ENCODE data around the gene MAML1. TPM values are rescaled to one million over a fixed set of nuclear protein-coding genes. Genes with fewer than 3 reads are reported as not detected.
A peak's percentile ranks its signal among the peaks of the same experiment; 100 is the strongest.

The MAML1 gene
- total RNA-seq, 1 donor from 2014 or later = 54.8 TPM

DNA sequence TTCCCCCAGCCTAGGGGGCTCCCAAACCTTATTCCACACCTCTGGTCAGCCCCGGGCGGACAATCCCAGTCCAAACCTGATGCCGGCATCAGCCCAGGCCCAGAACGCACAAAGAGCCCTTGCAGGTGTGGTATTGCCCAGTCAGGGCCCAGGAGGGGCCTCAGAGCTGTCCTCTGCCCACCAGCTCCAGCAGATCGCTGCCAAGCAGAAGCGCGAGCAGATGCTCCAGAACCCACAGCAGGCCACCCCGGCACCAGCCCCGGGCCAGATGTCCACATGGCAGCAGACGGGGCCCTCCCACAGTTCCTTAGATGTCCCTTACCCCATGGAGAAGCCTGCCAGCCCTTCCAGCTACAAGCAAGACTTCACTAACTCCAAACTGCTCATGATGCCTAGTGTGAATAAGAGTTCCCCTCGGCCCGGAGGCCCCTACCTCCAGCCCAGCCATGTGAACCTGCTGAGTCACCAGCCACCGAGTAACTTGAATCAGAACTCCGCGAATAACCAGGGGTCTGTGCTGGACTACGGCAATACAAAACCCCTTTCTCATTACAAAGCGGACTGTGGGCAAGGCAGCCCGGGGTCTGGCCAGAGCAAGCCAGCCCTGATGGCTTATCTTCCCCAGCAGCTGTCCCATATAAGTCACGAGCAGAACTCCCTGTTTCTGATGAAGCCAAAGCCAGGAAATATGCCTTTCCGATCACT lies 33.6 kb downstream of the MAML1 start:
- Mint-ChIP-seq H3K4me3 (ENCODE audit: low read depth) (no peak overlapping the region), H3K9me3 (ENCODE audit: low read depth) (no peaks in the 10 kb centered on the region), H3K36me3 (ENCODE audit: insufficient read depth) (peaks cover 23% of the 10 kb centered on the region), H3K4me1 (ENCODE audit: low read depth) (peaks cover 26% of the 10 kb centered on the region), H3K27me3 (no peaks in the 10 kb centered on the region), H3K27ac (peak overlapping the region; percentile 59)
- no peak for DNase-seq (ENCODE audit: low spot score, unreplicated experiment)
- TF ChIP-seq, protein P1, sequence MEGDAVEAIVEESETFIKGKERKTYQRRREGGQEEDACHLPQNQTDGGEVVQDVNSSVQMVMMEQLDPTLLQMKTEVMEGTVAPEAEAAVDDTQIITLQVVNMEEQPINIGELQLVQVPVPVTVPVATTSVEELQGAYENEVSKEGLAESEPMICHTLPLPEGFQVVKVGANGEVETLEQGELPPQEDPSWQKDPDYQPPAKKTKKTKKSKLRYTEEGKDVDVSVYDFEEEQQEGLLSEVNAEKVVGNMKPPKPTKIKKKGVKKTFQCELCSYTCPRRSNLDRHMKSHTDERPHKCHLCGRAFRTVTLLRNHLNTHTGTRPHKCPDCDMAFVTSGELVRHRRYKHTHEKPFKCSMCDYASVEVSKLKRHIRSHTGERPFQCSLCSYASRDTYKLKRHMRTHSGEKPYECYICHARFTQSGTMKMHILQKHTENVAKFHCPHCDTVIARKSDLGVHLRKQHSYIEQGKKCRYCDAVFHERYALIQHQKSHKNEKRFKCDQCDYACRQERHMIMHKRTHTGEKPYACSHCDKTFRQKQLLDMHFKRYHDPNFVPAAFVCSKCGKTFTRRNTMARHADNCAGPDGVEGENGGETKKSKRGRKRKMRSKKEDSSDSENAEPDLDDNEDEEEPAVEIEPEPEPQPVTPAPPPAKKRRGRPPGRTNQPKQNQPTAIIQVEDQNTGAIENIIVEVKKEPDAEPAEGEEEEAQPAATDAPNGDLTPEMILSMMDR (IDR thresholded peaks at IDR 0.05; ENCODE audit: unreplicated experiment) = no peak

DNA sequence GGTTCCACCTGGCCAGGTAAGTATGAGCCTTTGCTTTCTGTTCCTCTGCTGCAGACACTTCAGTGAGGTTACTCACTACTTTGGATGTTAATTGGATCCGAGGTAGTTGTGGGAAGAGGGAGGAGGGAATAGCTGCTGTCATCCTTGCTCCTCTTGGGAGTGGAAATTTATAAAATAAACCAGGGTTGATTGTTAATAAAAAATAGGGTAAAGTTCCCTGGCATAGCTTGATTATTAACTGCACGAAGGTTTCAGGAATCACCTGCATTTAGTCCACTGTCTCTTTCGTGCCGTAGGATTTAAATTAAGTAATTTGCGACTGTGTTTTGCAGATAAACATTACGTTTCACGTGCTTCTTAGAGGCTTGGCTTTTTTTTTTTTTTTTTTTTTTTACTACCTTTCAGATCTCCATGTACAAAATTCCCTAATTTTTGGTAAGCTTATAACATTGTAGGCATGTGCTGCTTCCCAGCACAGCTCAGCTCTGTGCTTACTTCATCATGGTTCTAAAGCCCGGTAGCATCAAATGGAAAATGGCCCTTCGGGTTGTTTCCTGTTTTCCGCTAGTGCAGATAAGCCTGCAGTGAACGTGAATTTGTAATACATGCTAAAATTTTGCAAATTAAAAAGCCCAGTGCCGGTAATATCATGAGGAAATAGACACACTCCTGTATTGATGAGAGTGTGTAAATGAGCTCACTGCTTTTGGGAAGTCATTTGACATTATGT lies 34.3 kb downstream of the MAML1 start:
- Mint-ChIP-seq H3K9me3 (ENCODE audit: low read depth) (no peaks in the 10 kb centered on the region), H3K27ac (peak overlapping the region; percentile 73), H3K36me3 (ENCODE audit: insufficient read depth) (peaks cover 23% of the 10 kb centered on the region), H3K4me3 (ENCODE audit: low read depth) (no peak overlapping the region), H3K27me3 (no peaks in the 10 kb centered on the region), H3K4me1 (ENCODE audit: low read depth) (peaks cover 22% of the 10 kb centered on the region)
- TF ChIP-seq, protein P1 (IDR thresholded peaks at IDR 0.05; ENCODE audit: unreplicated experiment) = no peak
- DNase-seq (ENCODE audit: low spot score, unreplicated experiment) = no peak

DNA sequence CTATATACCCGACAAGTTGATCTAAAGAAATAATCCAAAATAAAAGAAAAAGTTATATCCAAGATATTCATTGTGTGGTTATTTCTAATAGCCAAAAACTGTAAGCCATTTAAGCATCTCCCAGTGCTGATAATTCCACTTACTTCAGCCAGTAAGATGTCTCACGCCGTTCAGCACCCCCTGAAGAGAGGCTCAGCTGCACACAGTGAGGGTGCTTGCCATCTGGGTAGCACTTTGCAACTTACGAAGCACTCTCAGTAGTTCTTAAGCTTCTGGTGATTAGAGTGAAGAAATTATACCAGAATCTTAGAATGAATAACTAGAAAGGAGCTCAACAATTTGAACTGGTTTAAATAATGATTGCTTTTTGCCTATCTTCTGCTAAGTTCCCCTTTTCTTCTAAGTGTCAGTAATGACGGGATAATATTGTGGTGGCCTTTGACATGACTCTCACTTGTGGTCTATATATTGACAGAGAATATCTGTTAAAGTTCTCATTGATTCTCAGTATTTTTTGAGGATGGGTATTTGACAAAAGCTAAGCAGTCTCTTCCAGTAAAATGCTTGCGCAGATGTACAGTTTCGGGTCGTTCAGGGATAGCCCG lies 35.0 kb downstream of the MAML1 start:
- H3K4me1 Mint-ChIP-seq (ENCODE audit: low read depth) = peaks cover 16% of the 10 kb centered on the region
- no peak overlapping the region for H3K4me3 Mint-ChIP-seq (ENCODE audit: low read depth)
- no peak for DNase-seq (ENCODE audit: low spot score, unreplicated experiment)
- H3K36me3 Mint-ChIP-seq (ENCODE audit: insufficient read depth) = peaks cover 27% of the 10 kb centered on the region
- TF ChIP-seq, protein P1 (IDR thresholded peaks at IDR 0.05; ENCODE audit: unreplicated experiment) = no peak
- H3K27ac Mint-ChIP-seq = peak overlapping the region; percentile 17
- no peaks in the 10 kb centered on the region for H3K27me3 Mint-ChIP-seq
- no peaks in the 10 kb centered on the region for H3K9me3 Mint-ChIP-seq (ENCODE audit: low read depth)

DNA sequence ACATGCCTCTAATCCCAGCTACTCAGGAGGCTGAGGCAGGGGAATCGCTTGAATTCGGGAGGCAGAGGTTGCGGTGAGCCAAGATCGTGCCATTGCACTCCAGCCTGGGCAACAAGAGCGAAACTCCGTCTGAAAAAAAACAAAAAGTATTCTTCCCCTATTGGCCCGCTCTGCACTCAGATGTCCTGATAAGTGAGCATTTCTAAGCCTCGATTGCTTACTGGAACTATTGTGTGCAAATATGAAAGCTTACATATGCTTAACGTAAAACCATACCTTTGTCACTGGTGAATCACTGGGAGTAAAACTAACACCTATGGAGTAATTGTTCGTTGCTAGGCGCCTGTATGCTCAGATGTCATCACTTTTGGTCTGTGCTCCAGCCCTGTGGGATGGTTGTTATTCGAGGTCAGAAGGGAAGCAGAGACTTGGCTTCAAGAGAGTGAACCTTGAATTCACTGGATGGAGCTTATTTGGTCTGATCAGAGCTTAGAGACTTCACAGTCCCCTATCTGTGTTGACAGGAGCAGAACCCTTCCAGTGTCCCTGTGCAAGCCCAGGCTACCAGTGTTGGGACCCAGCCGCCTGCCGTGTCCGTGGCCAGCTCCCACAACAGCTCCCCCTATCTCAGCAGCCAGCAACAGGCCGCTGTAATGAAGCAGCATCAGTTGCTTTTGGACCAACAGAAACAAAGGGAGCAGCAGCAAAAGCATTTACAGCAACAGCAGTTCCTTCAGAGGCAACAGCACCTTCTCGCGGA lies 35.9 kb downstream of the MAML1 start:
- no peaks in the 10 kb centered on the region for H3K9me3 Mint-ChIP-seq (ENCODE audit: low read depth)
- H3K4me1 Mint-ChIP-seq (ENCODE audit: low read depth) = peaks cover 6% of the 10 kb centered on the region
- TF ChIP-seq, protein P1 (IDR thresholded peaks at IDR 0.05; ENCODE audit: unreplicated experiment) = peak; percentile 34
- H3K4me3 Mint-ChIP-seq (ENCODE audit: low read depth) = no peak overlapping the region
- H3K27me3 Mint-ChIP-seq = no peaks in the 10 kb centered on the region
- DNase-seq (ENCODE audit: low spot score, unreplicated experiment) = no peak
- H3K36me3 Mint-ChIP-seq (ENCODE audit: insufficient read depth) = peaks cover 31% of the 10 kb centered on the region
- H3K27ac Mint-ChIP-seq = peak overlapping the region; percentile 17

DNA sequence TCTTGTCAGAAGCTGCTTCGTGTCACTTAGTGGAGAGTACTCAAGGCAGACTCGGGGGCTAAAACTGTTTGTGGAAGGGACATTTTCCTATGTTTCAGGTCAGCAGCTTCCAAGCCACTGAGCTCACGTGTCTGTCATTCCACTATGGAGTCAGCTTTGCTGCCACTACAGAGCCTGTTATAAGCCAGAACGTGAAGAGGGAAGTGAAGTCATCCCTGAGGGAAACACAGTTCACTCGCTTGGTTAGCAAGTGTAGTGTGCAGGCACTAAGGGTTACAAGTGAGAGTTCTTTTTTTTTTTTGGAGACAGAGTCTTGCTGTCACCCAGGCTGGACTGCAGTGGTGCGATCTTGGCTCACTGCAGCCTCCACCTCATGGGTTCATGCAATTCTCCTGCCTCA lies 36.6 kb downstream of the MAML1 start:
- no peaks in the 10 kb centered on the region for H3K9me3 Mint-ChIP-seq (ENCODE audit: low read depth)
- no peaks in the 10 kb centered on the region for H3K4me1 Mint-ChIP-seq (ENCODE audit: low read depth)
- no peak overlapping the region for H3K4me3 Mint-ChIP-seq (ENCODE audit: low read depth)
- no peak for DNase-seq (ENCODE audit: low spot score, unreplicated experiment)
- H3K27ac Mint-ChIP-seq = no peak overlapping the region
- no peaks in the 10 kb centered on the region for H3K27me3 Mint-ChIP-seq
- TF ChIP-seq, protein P1 (IDR thresholded peaks at IDR 0.05; ENCODE audit: unreplicated experiment) = no peak
- H3K36me3 Mint-ChIP-seq (ENCODE audit: insufficient read depth) = peaks cover 31% of the 10 kb centered on the region
